Hepatocyte (in vitro differentiated cells): ENCODE results near the gene IDUA. TPM values are rescaled to one million over a fixed set of nuclear protein-coding genes. Genes with fewer than 3 reads are reported as not detected.
"Not testable (repeated sequence)": the region's sequence is repeated elsewhere in the genome, so short reads cannot be mapped to it uniquely, and the experiment has no call there.

ENCODE experiments used
- DNase-seq: peaks from one replicate; pipeline ENCODE4 v3.0.0-alpha.2; 2016; ENCODE audit warnings: low spot score
- H2AFZ ChIP-seq: fragments of 200-600 bp; sonication (generic); 2 replicates; pipeline ENCODE4 v1.6.0; 2016; ENCODE audit warnings: antibody characterized with exemption, mild to moderate bottlenecking
- H3K27ac ChIP-seq: fragments of 200-600 bp; sonication (generic); 2 replicates; pipeline ENCODE4 v1.5.1; 2016; ENCODE audit warnings: mild to moderate bottlenecking
- H3K27me3 ChIP-seq: fragments of 200-600 bp; sonication (generic); 2 replicates; pipeline ENCODE4 v1.6.1; 2016
- H3K36me3 ChIP-seq: fragments of 200-600 bp; sonication (generic); replicated peaks from 2 replicates; pipeline ENCODE4 v1.5.1; 2016; ENCODE audit warnings: low read depth; ENCODE audit not compliant: insufficient read depth
- H3K4me1 ChIP-seq: fragments of 200-600 bp; sonication (generic); 2 replicates; pipeline ENCODE4 v1.5.1; 2016; ENCODE audit warnings: mild to moderate bottlenecking, moderate library complexity; ENCODE audit not compliant: insufficient read depth
- H3K4me2 ChIP-seq: fragments of 200-600 bp; sonication (generic); 2 replicates; pipeline ENCODE4 v1.6.0; 2016
- H3K4me3 ChIP-seq: fragments of 200-600 bp; sonication (generic); 2 replicates; pipeline ENCODE4 v1.5.1; 2016; ENCODE audit warnings: mild to moderate bottlenecking
- H3K79me2 ChIP-seq: fragments of 200-600 bp; sonication (generic); 2 replicates; pipeline ENCODE4 v1.6.0; 2017; ENCODE audit warnings: mild to moderate bottlenecking
- H3K9me2 ChIP-seq: fragments of 200-600 bp; sonication (generic); replicated peaks from 2 replicates; pipeline ENCODE4 v1.6.0; 2017; ENCODE audit warnings: mild to moderate bottlenecking; ENCODE audit not compliant: insufficient read depth
- H3K9me3 ChIP-seq: fragments of 200-600 bp; sonication (generic); 2 replicates; pipeline ENCODE4 v1.5.1; 2016; ENCODE audit warnings: low read depth, mild to moderate bottlenecking
- H4K20me1 ChIP-seq: fragments of 200-600 bp; sonication (generic); 2 replicates; pipeline ENCODE4 v1.6.0; 2016; ENCODE audit warnings: mild to moderate bottlenecking; ENCODE audit not compliant: insufficient read depth, poor library complexity, severe bottlenecking
- CTCF ChIP-seq: fragments of 200-600 bp; sonication (generic); IDR thresholded peaks from 2 replicates; pipeline ENCODE4 v1.5.1; 2016; ENCODE audit warnings: antibody characterized with exemption, mild to moderate bottlenecking; ENCODE audit not compliant: poor library complexity
- EZH2 ChIP-seq: fragments of 200-600 bp; sonication (generic); IDR thresholded peaks from 2 replicates; pipeline ENCODE4 v1.6.1; 2016; ENCODE audit warnings: antibody characterized with exemption, mild to moderate bottlenecking, borderline replicate concordance
- EZH2phosphoT487 ChIP-seq: fragments of 200-600 bp; sonication (generic); IDR thresholded peaks from one replicate; pipeline ENCODE4 v1.6.1; 2018; ENCODE audit warnings: antibody characterized with exemption, mild to moderate bottlenecking, low read depth, moderate library complexity; ENCODE audit not compliant: unreplicated experiment, severe bottlenecking
- WGBS: methylation state at CpG from one replicate; pipeline ENCODE4 v1.1.6; 2016; ENCODE audit warnings: low lambda C conversion rate; ENCODE audit errors: missing lambda C conversion rate; 5-methylcytosine and 5-hydroxymethylcytosine counted together
- polyA plus RNA-seq: library from polyadenylated mRNA; unstranded; fragments of >200 nt; fragmentation: Nextera tagmentation; extraction: Ambion mirVana; gene quantifications from 2 replicates; pipeline ENCODE4 v1.2.1, GENCODE V29; 2016
- total RNA-seq: library from RNA; depleted of rRNA; stranded (reverse); fragments of >200 nt; gene quantifications from 2 replicates; pipeline ENCODE4 v1.2.3, GENCODE V29; 2014

Gene IDUA
- total RNA-seq (13.1 and 15.5 TPM in 2 replicates), polyA plus RNA-seq (82.6 and 103 TPM in 2 replicates)

GRCh38 chr4:986879-987623, at the start of gene IDUA:
Gene IDUA (plus strand): TSS chr4:987044. CDS start chr4:987085, 41 bp downstream.
- DNase-seq = peak; percentile 90
- no peaks in the 10 kb centered on the region for H3K27me3 ChIP-seq
- peaks cover 19% of the 10 kb centered on the region for H3K4me1 ChIP-seq

GRCh38 chr4:939508-939907, 47.3 kb upstream of the IDUA start:
- not testable (repeated sequence) for DNase-seq, H4K20me1 ChIP-seq, H3K4me3 ChIP-seq, H3K9me2 ChIP-seq, H3K36me3 ChIP-seq, H2AFZ ChIP-seq, H3K27me3 ChIP-seq, H3K79me2 ChIP-seq, H3K4me1 ChIP-seq, H3K4me2 ChIP-seq, H3K27ac ChIP-seq, H3K9me3 ChIP-seq
- 83% methylated on average over 4 of the region's 4 CpGs for WGBS

More at GRCh38 chr4:986879-987623, at the start of gene IDUA:
- Histone ChIP-seq H3K9me2 (no peaks in the 10 kb centered on the region), H3K4me3 (peak within 1 kb of the TSS; percentile 78), H3K79me2 (peaks cover 17% of the 10 kb centered on the region), H3K9me3 (no peaks in the 10 kb centered on the region), H4K20me1 (no peaks in the 10 kb centered on the region), H2AFZ (peak within 1 kb of the TSS; percentile 81), H3K27ac (peak within 1 kb of the TSS; percentile 80), H3K4me2 (peak within 1 kb of the TSS; percentile 91), H3K36me3 (no peaks in the 10 kb centered on the region)
- 3% methylated on average over 51 of the region's 69 CpGs for WGBS
- TF ChIP-seq EZH2 = no peak
- TF ChIP-seq CTCF = peak; percentile 57

GRCh38 chr4:945274-946102, 41.4 kb upstream of the IDUA start:
- TF ChIP-seq CTCF (no peak), EZH2phosphoT487 (no peak), EZH2 (no peak)
- no peaks in the 10 kb centered on the region for H4K20me1 ChIP-seq
- H3K4me1 ChIP-seq = peaks cover 3% of the 10 kb centered on the region
- WGBS = 23% methylated on average over 28 of the region's 28 CpGs
- no peak for DNase-seq
- H3K4me3 ChIP-seq = no peak overlapping the region
- no peaks in the 10 kb centered on the region for H3K27me3 ChIP-seq
- no peaks in the 10 kb centered on the region for H3K36me3 ChIP-seq
- no peak overlapping the region for H3K27ac ChIP-seq
- peak overlapping the region; percentile 78 for H3K4me2 ChIP-seq
- no peaks in the 10 kb centered on the region for H3K9me2 ChIP-seq
- H3K79me2 ChIP-seq = no peaks in the 10 kb centered on the region
- H3K9me3 ChIP-seq = no peaks in the 10 kb centered on the region
- H2AFZ ChIP-seq = no peak overlapping the region

GRCh38 chr4:946103-946450, 40.8 kb upstream of the IDUA start:
- H3K79me2 ChIP-seq = no peaks in the 10 kb centered on the region
- WGBS = 86% methylated on average over 9 of the region's 9 CpGs
- H3K27me3 ChIP-seq = no peaks in the 10 kb centered on the region
- H2AFZ ChIP-seq = no peak overlapping the region
- H3K9me2 ChIP-seq = no peaks in the 10 kb centered on the region
- TF ChIP-seq EZH2phosphoT487 (no peak), EZH2 (no peak), CTCF (no peak)
- H4K20me1 ChIP-seq = no peaks in the 10 kb centered on the region
- DNase-seq = no peak
- peak overlapping the region; percentile 78 for H3K4me2 ChIP-seq
- peaks cover 3% of the 10 kb centered on the region for H3K4me1 ChIP-seq
- no peak overlapping the region for H3K27ac ChIP-seq
- H3K4me3 ChIP-seq = no peak overlapping the region
- H3K9me3 ChIP-seq = no peaks in the 10 kb centered on the region
- H3K36me3 ChIP-seq = no peaks in the 10 kb centered on the region
